BJ (cell line): ENCODE measurements around the gene BHLHA9. TPM values are rescaled to one million over a fixed set of nuclear protein-coding genes. Genes with fewer than 3 reads are reported as not detected.

ENCODE experiments used
- CTCF ChIA-PET: fragments of 350-600 bp; formaldehyde crosslinking; extraction: SDS; loops from one replicate; lab custom pipeline; 2021; ENCODE audit warnings: antibody characterized with exemption, inconsistent platforms; lab: Yijun Ruan, JAX
- POLR2A ChIA-PET: fragments of 300-600 bp; sonication (Branson Sonifier 250); formaldehyde crosslinking; extraction: SDS; loops from one replicate; lab custom pipeline; 2021; ENCODE audit warnings: antibody characterized with exemption; lab: Charles Lee
- DNase-seq: peaks from one replicate; pipeline ENCODE4 v3.0.0-alpha.2; 2011; ENCODE audit warnings: low read depth
- H3K27me3 ChIP-seq: 2 replicates; pipeline ENCODE4 v1.6.0; 2011; ENCODE audit warnings: low read length; ENCODE audit not compliant: control insufficient read depth, insufficient read depth
- H3K36me3 ChIP-seq: 2 replicates; pipeline ENCODE4 v1.5.1; 2011; ENCODE audit warnings: low read length; ENCODE audit not compliant: control insufficient read depth, insufficient read depth
- H3K4me3 ChIP-seq: 2 replicates; pipeline ENCODE4 v1.5.1; 2011; ENCODE audit warnings: low read depth, mild to moderate bottlenecking, control low read depth, low read length
- polyA plus RNA-seq: library from polyadenylated mRNA; depleted of rRNA; stranded (reverse); fragments of >200 nt; gene quantifications from 2 replicates; pipeline ENCODE4 v1.2.3, GENCODE V29; 2011
- TF ChIP-seq, protein P1 (sequence below): IDR thresholded peaks from 2 replicates; pipeline ENCODE4 v1.5.1; 2011; ENCODE audit warnings: low read depth, mild to moderate bottlenecking, control low read depth, inconsistent platforms, low read length, moderate library complexity; ENCODE audit not compliant: insufficient read depth

Gene BHLHA9
- polyA plus RNA-seq, 1 experiment = not detected

DNA sequence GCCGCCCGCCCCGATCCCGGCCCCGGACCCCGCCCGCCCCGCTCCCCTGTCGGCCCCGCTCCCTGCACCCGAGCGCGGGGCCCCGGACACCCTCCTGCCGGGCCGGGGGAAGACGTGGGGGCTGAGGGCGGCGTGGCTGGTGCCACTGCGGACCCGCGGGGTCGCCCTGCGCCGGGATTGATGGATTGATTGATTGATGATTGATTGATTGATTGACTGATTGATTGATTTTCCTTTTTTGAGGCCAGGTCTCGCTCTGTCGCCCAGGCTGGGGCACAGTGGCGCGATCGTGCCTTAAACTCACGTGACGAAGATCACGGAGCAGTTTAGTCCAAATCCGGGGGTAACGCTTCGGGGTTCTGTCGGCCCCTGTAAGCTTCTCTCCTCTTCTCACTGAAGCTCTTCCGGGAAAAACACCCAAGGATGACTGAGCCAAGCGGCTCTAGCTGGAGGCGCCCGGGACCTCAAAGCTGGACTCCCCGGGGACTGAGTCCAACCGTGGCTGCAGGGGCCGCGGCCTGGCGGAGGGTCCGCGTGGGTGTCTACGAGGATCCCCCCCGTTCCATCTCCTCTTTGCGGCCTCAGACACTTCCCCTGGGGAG lies 40.2 kb upstream of the BHLHA9 start:
- CTCF ChIA-PET = no interaction called here
- Histone ChIP-seq H3K27me3 (peaks cover 24% of the 10 kb centered on the region), H3K36me3 (no peaks in the 10 kb centered on the region), H3K4me3 (no peak overlapping the region; the same call in none of the 2 replicates)
- no peak for DNase-seq
- POLR2A ChIA-PET = no interaction called here
- TF ChIP-seq, protein P1, sequence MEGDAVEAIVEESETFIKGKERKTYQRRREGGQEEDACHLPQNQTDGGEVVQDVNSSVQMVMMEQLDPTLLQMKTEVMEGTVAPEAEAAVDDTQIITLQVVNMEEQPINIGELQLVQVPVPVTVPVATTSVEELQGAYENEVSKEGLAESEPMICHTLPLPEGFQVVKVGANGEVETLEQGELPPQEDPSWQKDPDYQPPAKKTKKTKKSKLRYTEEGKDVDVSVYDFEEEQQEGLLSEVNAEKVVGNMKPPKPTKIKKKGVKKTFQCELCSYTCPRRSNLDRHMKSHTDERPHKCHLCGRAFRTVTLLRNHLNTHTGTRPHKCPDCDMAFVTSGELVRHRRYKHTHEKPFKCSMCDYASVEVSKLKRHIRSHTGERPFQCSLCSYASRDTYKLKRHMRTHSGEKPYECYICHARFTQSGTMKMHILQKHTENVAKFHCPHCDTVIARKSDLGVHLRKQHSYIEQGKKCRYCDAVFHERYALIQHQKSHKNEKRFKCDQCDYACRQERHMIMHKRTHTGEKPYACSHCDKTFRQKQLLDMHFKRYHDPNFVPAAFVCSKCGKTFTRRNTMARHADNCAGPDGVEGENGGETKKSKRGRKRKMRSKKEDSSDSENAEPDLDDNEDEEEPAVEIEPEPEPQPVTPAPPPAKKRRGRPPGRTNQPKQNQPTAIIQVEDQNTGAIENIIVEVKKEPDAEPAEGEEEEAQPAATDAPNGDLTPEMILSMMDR = no peak

DNA sequence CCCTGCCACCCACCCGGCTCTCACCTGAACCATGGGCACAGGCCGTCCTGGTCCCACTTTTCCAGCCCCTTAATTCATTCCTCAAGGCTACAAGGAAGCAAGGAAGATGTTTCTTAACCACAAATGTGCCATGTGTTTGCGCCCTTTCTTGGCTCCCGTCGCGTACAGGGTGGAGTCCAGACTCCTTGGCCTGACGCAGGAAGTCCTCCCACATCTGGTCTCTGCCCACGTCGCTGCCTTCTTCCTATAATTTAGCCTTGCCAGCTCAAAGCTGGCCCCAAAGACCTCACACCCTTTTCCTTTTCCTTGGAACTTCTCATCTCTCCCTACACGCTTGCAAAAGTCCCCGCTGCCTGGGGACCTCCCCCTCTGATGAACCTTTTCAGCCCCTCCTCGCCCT lies 38.8 kb upstream of the BHLHA9 start:
- no peak for DNase-seq
- Histone ChIP-seq H3K4me3 (no peak overlapping the region), H3K36me3 (no peaks in the 10 kb centered on the region), H3K27me3 (peaks cover 22% of the 10 kb centered on the region)
- POLR2A ChIA-PET = no interaction called here
- CTCF ChIA-PET = interaction anchor here (1.0 to 1.3 kb wide), 2 partner anchors 24 to 33 kb away, joined by 3 to 4 read pairs; no protein-coding TSS in a partner anchor
- TF ChIP-seq, protein P1 = no peak

DNA sequence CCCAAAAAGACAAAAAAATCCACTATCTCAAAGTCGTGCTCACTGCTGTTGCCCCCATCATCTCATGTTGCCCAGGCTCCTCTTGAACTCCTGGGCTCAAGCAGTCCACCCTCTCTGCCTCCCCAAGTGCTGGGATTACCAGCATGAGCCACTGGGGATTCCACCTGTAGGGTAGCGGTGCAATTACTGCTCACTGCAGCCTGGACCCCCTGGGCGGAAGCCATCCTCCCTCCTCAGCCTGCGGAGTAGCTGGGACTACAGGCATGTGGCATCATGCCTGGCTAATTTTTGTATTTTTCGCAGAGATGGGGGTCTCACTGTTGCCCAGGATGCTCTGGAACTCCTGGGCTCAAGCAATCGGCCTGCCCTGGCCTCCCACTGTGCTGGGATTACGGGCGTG lies 37.9 kb upstream of the BHLHA9 start:
- H3K36me3 ChIP-seq = no peaks in the 10 kb centered on the region
- no peak for DNase-seq
- TF ChIP-seq, protein P1 = no peak
- H3K27me3 ChIP-seq = peaks cover 17% of the 10 kb centered on the region
- ChIA-PET POLR2A (no interaction called here), CTCF (interaction anchor here (1.3 kb wide), 1 partner anchor 34 kb away, joined by 3 read pairs; no protein-coding TSS in a partner anchor)
- no peak overlapping the region for H3K4me3 ChIP-seq

DNA sequence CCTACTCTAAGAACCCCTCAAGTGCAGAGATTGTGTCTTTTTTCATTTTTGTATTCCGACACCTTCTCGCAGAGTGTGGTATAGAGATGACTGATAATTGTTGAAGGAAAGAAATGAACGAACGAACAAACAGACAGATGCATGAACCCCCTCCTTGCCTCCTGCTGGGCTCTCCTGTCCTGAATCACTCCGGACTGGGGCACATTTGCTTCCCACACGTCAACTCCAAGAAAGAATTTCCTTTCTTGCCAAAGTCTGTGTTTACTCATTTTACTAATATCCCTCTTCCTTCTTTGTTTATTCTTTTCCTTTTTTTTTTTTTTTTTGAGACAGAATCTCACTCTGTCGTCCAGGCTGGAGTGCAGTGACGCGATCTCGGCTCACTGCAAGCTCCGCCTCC lies 37.5 kb upstream of the BHLHA9 start:
- no peaks in the 10 kb centered on the region for H3K36me3 ChIP-seq
- POLR2A ChIA-PET = no interaction called here

DNA sequence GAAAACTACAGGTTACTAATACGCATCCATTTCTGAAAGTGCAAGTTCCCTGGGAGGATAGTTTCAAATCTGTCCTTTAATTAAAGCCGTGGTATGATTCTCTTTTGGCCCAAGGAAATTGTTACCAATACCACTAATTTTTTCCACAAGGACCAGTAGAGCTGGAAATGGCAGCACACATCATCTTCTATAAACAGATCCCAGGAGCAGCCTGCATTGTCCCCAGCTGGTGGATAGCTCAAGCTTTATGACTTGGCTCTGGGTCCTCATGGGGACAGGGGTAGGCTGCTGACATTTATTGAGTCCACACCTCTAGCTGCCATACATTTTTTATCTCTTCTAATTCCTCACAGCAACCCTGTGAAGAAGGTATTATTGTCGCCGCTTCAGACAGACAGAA lies 35.8 kb upstream of the BHLHA9 start:
- H3K36me3 ChIP-seq = no peaks in the 10 kb centered on the region
- POLR2A ChIA-PET = no interaction called here
- TF ChIP-seq, protein P1 = no peak
- peaks cover 12% of the 10 kb centered on the region for H3K27me3 ChIP-seq
- DNase-seq = no peak
- CTCF ChIA-PET = no interaction called here
- H3K4me3 ChIP-seq = no peak overlapping the region

More for the DNA sequence above, 37.5 kb upstream of the BHLHA9 start:
- DNase-seq = peak; percentile 18
- TF ChIP-seq, protein P1 = no peak
- CTCF ChIA-PET = no interaction called here
- Histone ChIP-seq H3K27me3 (peaks cover 13% of the 10 kb centered on the region), H3K4me3 (no peak overlapping the region)
